KMS-11 (cell line): ENCODE results near the gene STH.

Experiments used
- H2AFZ ChIP-seq: fragments of 200-600 bp; sonication (generic); 2 replicates; pipeline ENCODE4 v1.6.1; 2016; ENCODE audit warnings: antibody characterized with exemption, mixed run types, low read depth
- H3K27ac ChIP-seq: fragments of 200-600 bp; sonication (generic); 2 replicates; pipeline ENCODE4 v1.6.1; 2016; ENCODE audit warnings: mild to moderate bottlenecking, mixed run types
- H3K27me3 ChIP-seq: fragments of 200-600 bp; sonication (generic); 2 replicates; pipeline ENCODE4 v1.6.1; 2017; ENCODE audit warnings: mild to moderate bottlenecking, low read depth, mixed run types, moderate library complexity; ENCODE audit not compliant: insufficient read depth
- H3K36me3 ChIP-seq: fragments of 200-600 bp; sonication (generic); 2 replicates; pipeline ENCODE4 v1.6.1; 2017; ENCODE audit warnings: mild to moderate bottlenecking, mixed run types; ENCODE audit not compliant: insufficient read depth
- H3K4me1 ChIP-seq: fragments of 200-600 bp; sonication (generic); 2 replicates; pipeline ENCODE4 v1.6.1; 2016; ENCODE audit warnings: mild to moderate bottlenecking, low read depth, mixed run types; ENCODE audit not compliant: poor library complexity, severe bottlenecking
- H3K4me2 ChIP-seq: fragments of 200-600 bp; sonication (generic); 2 replicates; pipeline ENCODE4 v1.7.0; 2016; ENCODE audit warnings: mild to moderate bottlenecking, mixed run types
- H3K4me3 ChIP-seq: fragments of 200-600 bp; sonication (generic); IDR thresholded peaks from 2 replicates; pipeline ENCODE4 v1.6.1; 2017; ENCODE audit warnings: low read depth, low read length, mixed read lengths; ENCODE audit not compliant: insufficient read depth
- H3K79me2 ChIP-seq: fragments of 200-600 bp; sonication (generic); 2 replicates; pipeline ENCODE4 v1.6.1; 2016; ENCODE audit warnings: low read depth, mixed run types; ENCODE audit not compliant: insufficient read depth
- H3K9ac ChIP-seq: fragments of 200-600 bp; sonication (generic); 2 replicates; pipeline ENCODE4 v1.6.1; 2016; ENCODE audit warnings: mild to moderate bottlenecking, mixed run types
- H4K20me1 ChIP-seq: fragments of 200-600 bp; sonication (generic); 2 replicates; pipeline ENCODE4 v1.6.1; 2016; ENCODE audit warnings: mild to moderate bottlenecking, mixed run types; ENCODE audit not compliant: insufficient read depth
- CTCF ChIP-seq: fragments of 200-600 bp; sonication (generic); conservative IDR thresholded peaks from 2 replicates; pipeline ENCODE4 v1.6.1; 2017; ENCODE audit warnings: low read depth, mild to moderate bottlenecking, antibody characterized with exemption, low read length, moderate library complexity, mixed read lengths

STH gene

GRCh38 chr17:46042925-46043324, 43.9 kb downstream of the STH start:
- Histone ChIP-seq H3K27me3 (no peaks in the 10 kb centered on the region), H3K27ac (no peak overlapping the region), H3K9ac (no peak overlapping the region), H3K4me2 (no peak overlapping the region), H4K20me1 (no peaks in the 10 kb centered on the region), H3K4me1 (peaks cover 43% of the 10 kb centered on the region), H3K4me3 (no peak overlapping the region), H2AFZ (no peak overlapping the region), H3K36me3 (no peaks in the 10 kb centered on the region; the same call in 1 of the 2 replicates), H3K79me2 (0 out of 2 replicates have a peak, but pooled peaks cover 3% of the 10 kb centered on the region)
- TF ChIP-seq CTCF = no peak

GRCh38 chr17:46043606-46044005, 44.6 kb downstream of the STH start:
- Histone ChIP-seq H3K4me3 (no peak overlapping the region), H3K36me3 (no peaks in the 10 kb centered on the region; the same call in 1 of the 2 replicates), H3K9ac (no peak overlapping the region), H3K27me3 (no peaks in the 10 kb centered on the region), H2AFZ (no peak overlapping the region), H4K20me1 (no peaks in the 10 kb centered on the region), H3K4me2 (no peak overlapping the region), H3K27ac (no peak overlapping the region), H3K4me1 (peaks cover 36% of the 10 kb centered on the region), H3K79me2 (peaks cover 3% of the 10 kb centered on the region; the same call in 1 of the 2 replicates)
- no peak for TF ChIP-seq CTCF

- H3K27ac ChIP-seq = no peak overlapping the region
- TF ChIP-seq CTCF = peak; percentile 95
- no peaks in the 10 kb centered on the region for H4K20me1 ChIP-seq
- peaks cover 8% of the 10 kb centered on the region; the same call in 1 of the 2 replicates for H3K79me2 ChIP-seq
- H3K9ac ChIP-seq = no peak overlapping the region
- peaks cover 35% of the 10 kb centered on the region for H3K4me1 ChIP-seq
- no peaks in the 10 kb centered on the region for H3K27me3 ChIP-seq
- H2AFZ ChIP-seq = no peak overlapping the region
- no peak overlapping the region for H3K4me3 ChIP-seq
- H3K36me3 ChIP-seq = no peaks in the 10 kb centered on the region; the same call in 1 of the 2 replicates
- no peak overlapping the region for H3K4me2 ChIP-seq
Observed at GRCh38 chr17:46044286-46044928, 45.4 kb downstream of the STH start.

- TF ChIP-seq CTCF = no peak
- Histone ChIP-seq H3K4me2 (no peak overlapping the region), H3K27me3 (no peaks in the 10 kb centered on the region), H3K4me3 (no peak overlapping the region), H3K4me1 (peaks cover 35% of the 10 kb centered on the region), H3K27ac (no peak overlapping the region), H3K79me2 (peaks cover 8% of the 10 kb centered on the region; the same call in 1 of the 2 replicates), H4K20me1 (no peaks in the 10 kb centered on the region), H2AFZ (no peak overlapping the region), H3K9ac (no peak overlapping the region), H3K36me3 (peaks cover 5% of the 10 kb centered on the region; the same call in 1 of the 2 replicates)
Observed at GRCh38 chr17:46044989-46045388, 45.9 kb downstream of the STH start.
